Neural cell (in vitro differentiated cells): Measurements from ENCODE around the gene RBFOX2.

ENCODE experiments used
- EZH2 ChIP-seq: fragments of 200-600, 300-800 bp; shearing (Covaris generic), sonication (generic); IDR thresholded peaks from 2 replicates; pipeline ENCODE4 v1.6.1; 2014; ENCODE audit warnings: antibody characterized with exemption, low read length, borderline replicate concordance, mild to moderate bottlenecking; ENCODE audit not compliant: insufficient read depth, poor library complexity, severe bottlenecking
- POLR2AphosphoS5 ChIP-seq: IDR thresholded peaks from 2 replicates; pipeline ENCODE4 v1.6.1; 2012
- SMC3 ChIP-seq: fragments of 450-650 bp; conservative IDR thresholded peaks from 2 replicates; pipeline ENCODE4 v1.6.1; 2014; ENCODE audit warnings: antibody characterized with exemption, mild to moderate bottlenecking, moderate library complexity; ENCODE audit not compliant: poor library complexity
- TF ChIP-seq, protein P1 (sequence below): fragments of 450-650 bp; IDR thresholded peaks from 2 replicates; pipeline ENCODE4 v1.5.1; 2014; ENCODE audit warnings: antibody characterized with exemption, mild to moderate bottlenecking, moderate library complexity; ENCODE audit not compliant: poor library complexity, severe bottlenecking
- TF ChIP-seq, protein P2 (sequence below): IDR thresholded peaks from 2 replicates; pipeline ENCODE4 v1.6.1; 2012; ENCODE audit warnings: borderline replicate concordance

GRCh38 chr22:35988030-35988429 is 40.6 kb downstream of the RBFOX2 start:
- TF ChIP-seq, protein P1, sequence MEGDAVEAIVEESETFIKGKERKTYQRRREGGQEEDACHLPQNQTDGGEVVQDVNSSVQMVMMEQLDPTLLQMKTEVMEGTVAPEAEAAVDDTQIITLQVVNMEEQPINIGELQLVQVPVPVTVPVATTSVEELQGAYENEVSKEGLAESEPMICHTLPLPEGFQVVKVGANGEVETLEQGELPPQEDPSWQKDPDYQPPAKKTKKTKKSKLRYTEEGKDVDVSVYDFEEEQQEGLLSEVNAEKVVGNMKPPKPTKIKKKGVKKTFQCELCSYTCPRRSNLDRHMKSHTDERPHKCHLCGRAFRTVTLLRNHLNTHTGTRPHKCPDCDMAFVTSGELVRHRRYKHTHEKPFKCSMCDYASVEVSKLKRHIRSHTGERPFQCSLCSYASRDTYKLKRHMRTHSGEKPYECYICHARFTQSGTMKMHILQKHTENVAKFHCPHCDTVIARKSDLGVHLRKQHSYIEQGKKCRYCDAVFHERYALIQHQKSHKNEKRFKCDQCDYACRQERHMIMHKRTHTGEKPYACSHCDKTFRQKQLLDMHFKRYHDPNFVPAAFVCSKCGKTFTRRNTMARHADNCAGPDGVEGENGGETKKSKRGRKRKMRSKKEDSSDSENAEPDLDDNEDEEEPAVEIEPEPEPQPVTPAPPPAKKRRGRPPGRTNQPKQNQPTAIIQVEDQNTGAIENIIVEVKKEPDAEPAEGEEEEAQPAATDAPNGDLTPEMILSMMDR, result no peak
- TF ChIP-seq EZH2, result no peak
- TF ChIP-seq POLR2AphosphoS5, result no peak
- TF ChIP-seq SMC3, result no peak
- TF ChIP-seq, protein P2, sequence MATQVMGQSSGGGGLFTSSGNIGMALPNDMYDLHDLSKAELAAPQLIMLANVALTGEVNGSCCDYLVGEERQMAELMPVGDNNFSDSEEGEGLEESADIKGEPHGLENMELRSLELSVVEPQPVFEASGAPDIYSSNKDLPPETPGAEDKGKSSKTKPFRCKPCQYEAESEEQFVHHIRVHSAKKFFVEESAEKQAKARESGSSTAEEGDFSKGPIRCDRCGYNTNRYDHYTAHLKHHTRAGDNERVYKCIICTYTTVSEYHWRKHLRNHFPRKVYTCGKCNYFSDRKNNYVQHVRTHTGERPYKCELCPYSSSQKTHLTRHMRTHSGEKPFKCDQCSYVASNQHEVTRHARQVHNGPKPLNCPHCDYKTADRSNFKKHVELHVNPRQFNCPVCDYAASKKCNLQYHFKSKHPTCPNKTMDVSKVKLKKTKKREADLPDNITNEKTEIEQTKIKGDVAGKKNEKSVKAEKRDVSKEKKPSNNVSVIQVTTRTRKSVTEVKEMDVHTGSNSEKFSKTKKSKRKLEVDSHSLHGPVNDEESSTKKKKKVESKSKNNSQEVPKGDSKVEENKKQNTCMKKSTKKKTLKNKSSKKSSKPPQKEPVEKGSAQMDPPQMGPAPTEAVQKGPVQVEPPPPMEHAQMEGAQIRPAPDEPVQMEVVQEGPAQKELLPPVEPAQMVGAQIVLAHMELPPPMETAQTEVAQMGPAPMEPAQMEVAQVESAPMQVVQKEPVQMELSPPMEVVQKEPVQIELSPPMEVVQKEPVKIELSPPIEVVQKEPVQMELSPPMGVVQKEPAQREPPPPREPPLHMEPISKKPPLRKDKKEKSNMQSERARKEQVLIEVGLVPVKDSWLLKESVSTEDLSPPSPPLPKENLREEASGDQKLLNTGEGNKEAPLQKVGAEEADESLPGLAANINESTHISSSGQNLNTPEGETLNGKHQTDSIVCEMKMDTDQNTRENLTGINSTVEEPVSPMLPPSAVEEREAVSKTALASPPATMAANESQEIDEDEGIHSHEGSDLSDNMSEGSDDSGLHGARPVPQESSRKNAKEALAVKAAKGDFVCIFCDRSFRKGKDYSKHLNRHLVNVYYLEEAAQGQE, result no peak
